ENCODE data around the gene CCDC50. TPM values are rescaled to one million over a fixed set of nuclear protein-coding genes. Genes with fewer than 3 reads are reported as not detected.

CCDC50 gene
- total and polyA plus RNA-seq, 7 donors = 15.4 to 41.5 (median 27.6) TPM

GRCh38 chr3:191302451-191302850 lies 26.7 kb upstream of the CCDC50 start:
- TF ChIP-seq, protein P1, sequence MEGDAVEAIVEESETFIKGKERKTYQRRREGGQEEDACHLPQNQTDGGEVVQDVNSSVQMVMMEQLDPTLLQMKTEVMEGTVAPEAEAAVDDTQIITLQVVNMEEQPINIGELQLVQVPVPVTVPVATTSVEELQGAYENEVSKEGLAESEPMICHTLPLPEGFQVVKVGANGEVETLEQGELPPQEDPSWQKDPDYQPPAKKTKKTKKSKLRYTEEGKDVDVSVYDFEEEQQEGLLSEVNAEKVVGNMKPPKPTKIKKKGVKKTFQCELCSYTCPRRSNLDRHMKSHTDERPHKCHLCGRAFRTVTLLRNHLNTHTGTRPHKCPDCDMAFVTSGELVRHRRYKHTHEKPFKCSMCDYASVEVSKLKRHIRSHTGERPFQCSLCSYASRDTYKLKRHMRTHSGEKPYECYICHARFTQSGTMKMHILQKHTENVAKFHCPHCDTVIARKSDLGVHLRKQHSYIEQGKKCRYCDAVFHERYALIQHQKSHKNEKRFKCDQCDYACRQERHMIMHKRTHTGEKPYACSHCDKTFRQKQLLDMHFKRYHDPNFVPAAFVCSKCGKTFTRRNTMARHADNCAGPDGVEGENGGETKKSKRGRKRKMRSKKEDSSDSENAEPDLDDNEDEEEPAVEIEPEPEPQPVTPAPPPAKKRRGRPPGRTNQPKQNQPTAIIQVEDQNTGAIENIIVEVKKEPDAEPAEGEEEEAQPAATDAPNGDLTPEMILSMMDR (IDR thresholded peaks at IDR 0.05) = no peak
- 58 to 69% (median 66%) methylated on average over 2 of the region's 2 CpGs for WGBS, 3 donors
- ATAC-seq (no peak), DNase-seq (no peak)
- no peaks in the 10 kb centered on the region for H3K27me3 ChIP-seq (ENCODE audit: insufficient read depth in 3 of 3, low read length in 2 of 3)
- H3K4me1 ChIP-seq = no peaks in the 10 kb centered on the region
- H3K9me3 ChIP-seq = no peaks in the 10 kb centered on the region
- no peak overlapping the region for H3K4me3 ChIP-seq
- no peaks in the 10 kb centered on the region for H3K36me3 ChIP-seq (ENCODE audit: insufficient read depth in 1 of 2, low read depth in 1 of 2)
- H3K27ac ChIP-seq = no peak overlapping the region
- intact Hi-C loops (cut with DNase I) = no loop called here

- TF ChIP-seq, protein P1 (IDR thresholded peaks at IDR 0.05) = no peak
- H3K27ac ChIP-seq = no peak overlapping the region
- WGBS, 3 donors = 88 to 92% (median 90%) methylated on average over 3 of the region's 3 CpGs
- no peak for ATAC-seq
- H3K36me3 ChIP-seq (ENCODE audit: insufficient read depth in 1 of 2, low read depth in 1 of 2) = no peaks in the 10 kb centered on the region
- no peak for DNase-seq
- no peaks in the 10 kb centered on the region for H3K27me3 ChIP-seq (ENCODE audit: insufficient read depth in 3 of 3, low read length in 2 of 3)
- no peaks in the 10 kb centered on the region for H3K4me1 ChIP-seq
- H3K4me3 ChIP-seq = no peak overlapping the region
- intact Hi-C loops (cut with DNase I) = no loop called here
- no peaks in the 10 kb centered on the region for H3K9me3 ChIP-seq
These were observed 25.6 kb upstream of the CCDC50 start for GRCh38 chr3:191303596-191303995.

GRCh38 chr3:191306428-191306827 lies 22.8 kb upstream of the CCDC50 start:
- ATAC-seq = no peak
- no peak overlapping the region for H3K4me3 ChIP-seq
- TF ChIP-seq, protein P1 (IDR thresholded peaks at IDR 0.05) = no peak
- no peaks in the 10 kb centered on the region for H3K27me3 ChIP-seq (ENCODE audit: insufficient read depth in 3 of 3, low read length in 2 of 3)
- intact Hi-C loops (cut with DNase I) = no loop called here
- H3K36me3 ChIP-seq (ENCODE audit: insufficient read depth in 1 of 2, low read depth in 1 of 2) = no peaks in the 10 kb centered on the region
- H3K4me1 ChIP-seq = no peaks in the 10 kb centered on the region
- WGBS, 3 donors = 82 to 93% (median 86%) methylated on average over 4 of the region's 4 CpGs
- no peak overlapping the region for H3K27ac ChIP-seq
- no peak for DNase-seq
- H3K9me3 ChIP-seq = no peaks in the 10 kb centered on the region

DNA sequence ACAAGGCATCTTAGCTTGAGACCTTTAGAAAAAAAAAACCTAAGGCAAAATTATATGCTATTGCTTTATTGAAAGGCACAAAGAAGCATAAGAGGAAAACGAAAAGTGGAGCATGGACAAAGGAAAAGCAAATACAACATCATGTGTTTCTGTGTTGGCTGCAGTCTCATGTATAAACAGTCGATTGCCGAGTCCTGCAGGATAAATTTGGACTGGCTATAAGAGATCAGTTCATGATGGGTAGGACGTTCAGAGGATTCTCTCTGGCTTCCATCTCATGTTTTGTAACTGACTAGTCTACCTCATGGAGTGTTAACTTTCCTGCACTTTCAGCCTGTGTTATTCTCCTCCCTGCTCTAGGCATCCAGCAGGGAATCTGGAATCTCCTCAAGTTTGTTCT lies 21.9 kb upstream of the CCDC50 start:
- WGBS, 3 donors = 73 to 80% (median 78%) methylated on average over 4 of the region's 4 CpGs
- no peak for ATAC-seq
- intact Hi-C loops (cut with DNase I) = no loop called here
- no peak overlapping the region for H3K27ac ChIP-seq
- H3K36me3 ChIP-seq (ENCODE audit: insufficient read depth in 1 of 2, low read depth in 1 of 2) = no peaks in the 10 kb centered on the region
- TF ChIP-seq, protein P1 (IDR thresholded peaks at IDR 0.05) = no peak
- no peaks in the 10 kb centered on the region for H3K9me3 ChIP-seq
- no peaks in the 10 kb centered on the region for H3K27me3 ChIP-seq (ENCODE audit: insufficient read depth in 3 of 3, low read length in 2 of 3)
- no peak overlapping the region for H3K4me3 ChIP-seq
- no peak for DNase-seq
- no peaks in the 10 kb centered on the region for H3K4me1 ChIP-seq

DNA sequence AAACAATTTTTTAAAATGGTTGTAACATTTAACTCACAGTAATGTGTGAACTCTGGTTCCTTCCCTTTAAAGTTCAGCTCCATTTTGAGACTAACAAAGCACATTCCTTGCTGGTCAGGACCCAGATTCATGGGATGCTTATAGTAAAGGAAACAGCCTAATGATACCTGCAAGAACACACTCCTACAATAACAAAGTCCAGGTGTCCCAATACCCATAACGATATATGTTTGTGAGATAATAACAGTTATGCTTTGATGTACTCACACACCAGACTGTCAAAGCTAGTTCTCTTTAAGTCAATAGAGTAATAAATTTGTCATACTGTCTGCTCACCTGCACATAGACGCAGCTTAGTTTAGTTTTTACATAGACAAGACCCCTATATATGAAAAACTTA lies 15.9 kb upstream of the CCDC50 start:
- TF ChIP-seq, protein P1 (IDR thresholded peaks at IDR 0.05) = no peak
- no peaks in the 10 kb centered on the region for H3K27me3 ChIP-seq (ENCODE audit: insufficient read depth in 3 of 3, low read length in 2 of 3)
- no peak overlapping the region for H3K4me3 ChIP-seq
- intact Hi-C loops (cut with DNase I) = no loop called here
- WGBS, 3 donors = 89 to 93% (median 91%) methylated on average over 2 of the region's 2 CpGs
- DNase-seq (no peak), ATAC-seq (no peak)
- no peaks in the 10 kb centered on the region for H3K36me3 ChIP-seq (ENCODE audit: insufficient read depth in 1 of 2, low read depth in 1 of 2)
- no peaks in the 10 kb centered on the region for H3K9me3 ChIP-seq
- no peaks in the 10 kb centered on the region for H3K4me1 ChIP-seq
- no peak overlapping the region for H3K27ac ChIP-seq

Data from psoas muscle (tissue), 8 donors.